ENCODE results near the gene PRC1. TPM values are rescaled to one million over a fixed set of nuclear protein-coding genes. Genes with fewer than 3 reads are reported as not detected.

PRC1 gene
- total RNA-seq, 3 donors from 2014 or later (not counting 1 experiment from before 2014, with no cell fraction given) = 18.9 to 25.1 (median 23.3) TPM

- H3K4me3 ChIP-seq (ENCODE audit: low read length) = no peak overlapping the region
These were observed 76.1 kb downstream of the PRC1 start for GRCh38 chr15:90918034-90918788.

GRCh38 chr15:90917569-90917968, 76.8 kb downstream of the PRC1 start:
- Histone ChIP-seq H3K4me1 (ENCODE audit: control insufficient read depth, insufficient read depth, low read length) (peaks cover 14% of the 10 kb centered on the region), H3K36me3 (ENCODE audit: control insufficient read depth, insufficient read depth, low read length) (peaks cover 83% of the 10 kb centered on the region), H3K4me3 (ENCODE audit: low read length) (no peak overlapping the region), H3K27me3 (ENCODE audit: control insufficient read depth, insufficient read depth, low read length) (no peaks in the 10 kb centered on the region), H3K27ac (ENCODE audit: low read length) (no peak overlapping the region), H3K9me3 (ENCODE audit: control insufficient read depth, insufficient read depth, low read length) (no peaks in the 10 kb centered on the region)
- no peak overlapping the region for H3K27ac Mint-ChIP-seq
- intact Hi-C loops (cut with micrococcal nuclease) = no loop called here
- no peaks in the 10 kb centered on the region for H3K9me3 Mint-ChIP-seq
- H3K4me3 Mint-ChIP-seq = no peak overlapping the region
- DNase-seq = no peak
- peaks cover 15% of the 10 kb centered on the region for H3K36me3 Mint-ChIP-seq
- WGBS (ENCODE audit: insufficient coverage) = 98% methylated on average over 12 of the region's 12 CpGs
- ATAC-seq = no peak
- H3K27me3 Mint-ChIP-seq (ENCODE audit: low read depth in 2 of 2) = no peaks in the 10 kb centered on the region
- peaks cover 0 to 5% of the 10 kb centered on the region in 2 donors for H3K4me1 Mint-ChIP-seq
- TF ChIP-seq, protein P1, sequence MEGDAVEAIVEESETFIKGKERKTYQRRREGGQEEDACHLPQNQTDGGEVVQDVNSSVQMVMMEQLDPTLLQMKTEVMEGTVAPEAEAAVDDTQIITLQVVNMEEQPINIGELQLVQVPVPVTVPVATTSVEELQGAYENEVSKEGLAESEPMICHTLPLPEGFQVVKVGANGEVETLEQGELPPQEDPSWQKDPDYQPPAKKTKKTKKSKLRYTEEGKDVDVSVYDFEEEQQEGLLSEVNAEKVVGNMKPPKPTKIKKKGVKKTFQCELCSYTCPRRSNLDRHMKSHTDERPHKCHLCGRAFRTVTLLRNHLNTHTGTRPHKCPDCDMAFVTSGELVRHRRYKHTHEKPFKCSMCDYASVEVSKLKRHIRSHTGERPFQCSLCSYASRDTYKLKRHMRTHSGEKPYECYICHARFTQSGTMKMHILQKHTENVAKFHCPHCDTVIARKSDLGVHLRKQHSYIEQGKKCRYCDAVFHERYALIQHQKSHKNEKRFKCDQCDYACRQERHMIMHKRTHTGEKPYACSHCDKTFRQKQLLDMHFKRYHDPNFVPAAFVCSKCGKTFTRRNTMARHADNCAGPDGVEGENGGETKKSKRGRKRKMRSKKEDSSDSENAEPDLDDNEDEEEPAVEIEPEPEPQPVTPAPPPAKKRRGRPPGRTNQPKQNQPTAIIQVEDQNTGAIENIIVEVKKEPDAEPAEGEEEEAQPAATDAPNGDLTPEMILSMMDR (IDR thresholded peaks at IDR 0.05) = no peak

More at GRCh38 chr15:90918034-90918788, 76.1 kb downstream of the PRC1 start:
- no peak overlapping the region for H3K4me3 Mint-ChIP-seq
- H3K9me3 Mint-ChIP-seq = no peaks in the 10 kb centered on the region
- ATAC-seq = no peak
- Histone ChIP-seq H3K27me3 (ENCODE audit: control insufficient read depth, insufficient read depth, low read length) (no peaks in the 10 kb centered on the region), H3K4me1 (ENCODE audit: control insufficient read depth, insufficient read depth, low read length) (peaks cover 14% of the 10 kb centered on the region), H3K27ac (ENCODE audit: low read length) (no peak overlapping the region), H3K9me3 (ENCODE audit: control insufficient read depth, insufficient read depth, low read length) (no peaks in the 10 kb centered on the region), H3K36me3 (ENCODE audit: control insufficient read depth, insufficient read depth, low read length) (peaks cover 76% of the 10 kb centered on the region)
- DNase-seq = no peak
- H3K27me3 Mint-ChIP-seq (ENCODE audit: low read depth in 2 of 2) = no peaks in the 10 kb centered on the region
- H3K27ac Mint-ChIP-seq = no peak overlapping the region
- 96% methylated on average over 23 of the region's 23 CpGs for WGBS (ENCODE audit: insufficient coverage)
- intact Hi-C loops (cut with micrococcal nuclease) = no loop called here
- peaks cover 0 to 5% of the 10 kb centered on the region in 2 donors for H3K4me1 Mint-ChIP-seq
- TF ChIP-seq, protein P1 (IDR thresholded peaks at IDR 0.05) = no peak
- H3K36me3 Mint-ChIP-seq = peaks cover 15% of the 10 kb centered on the region

DNA sequence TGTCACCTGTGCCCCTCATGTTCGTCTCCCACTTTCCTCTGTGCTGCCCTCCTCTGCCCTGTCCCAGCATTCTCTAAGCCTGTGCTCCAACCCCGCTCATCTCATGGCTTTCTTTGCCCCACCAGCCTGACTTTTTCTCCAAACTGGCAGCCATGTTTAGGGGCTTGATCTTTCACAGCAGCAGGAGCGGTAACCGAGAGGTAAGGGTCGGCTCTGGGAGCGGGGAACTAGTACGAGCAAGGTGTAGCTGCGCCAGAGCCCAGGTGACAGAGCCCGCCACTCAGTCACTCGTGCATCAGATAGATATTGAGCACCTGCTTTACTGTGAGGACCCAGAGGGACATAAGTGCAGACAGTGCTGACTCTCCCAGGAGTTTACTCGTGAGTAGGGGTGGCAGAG, 77.9 kb downstream of the PRC1 start:
- Mint-ChIP-seq H3K4me3 (no peak overlapping the region), H3K27ac (peak overlapping the region in 1 of 2 donors; percentile 12), H3K9me3 (no peaks in the 10 kb centered on the region), H3K4me1 (peaks cover 0 to 5% of the 10 kb centered on the region in 2 donors), H3K36me3 (peaks cover 15% of the 10 kb centered on the region), H3K27me3 (ENCODE audit: low read depth in 2 of 2) (no peaks in the 10 kb centered on the region)
- peaks cover 14% of the 10 kb centered on the region for H3K4me1 ChIP-seq (ENCODE audit: control insufficient read depth, insufficient read depth, low read length)
- H3K36me3 ChIP-seq (ENCODE audit: control insufficient read depth, insufficient read depth, low read length) = peaks cover 92% of the 10 kb centered on the region
- intact Hi-C loops (cut with micrococcal nuclease) = no loop called here
- TF ChIP-seq, protein P1 (IDR thresholded peaks at IDR 0.05) = no peak
- H3K9me3 ChIP-seq (ENCODE audit: control insufficient read depth, insufficient read depth, low read length) = no peaks in the 10 kb centered on the region
- no peak overlapping the region for H3K27ac ChIP-seq (ENCODE audit: low read length)
- no peak for DNase-seq
- H3K4me3 ChIP-seq (ENCODE audit: low read length) = no peak overlapping the region
- no peak for ATAC-seq
- no peaks in the 10 kb centered on the region for H3K27me3 ChIP-seq (ENCODE audit: control insufficient read depth, insufficient read depth, low read length)
- WGBS (ENCODE audit: insufficient coverage) = 79% methylated on average over 11 of the region's 11 CpGs

Other genes starting within 250 kb of the PRC1 start
- 100 to 1,000 TPM; 110 to 178 (median 172) TPM for gene FURIN, start 125.9 kb downstream of the PRC1 start, total RNA-seq
- 10 to 100 TPM; 35.8 to 70.3 (median 52.5) TPM for gene FES, start 110.0 kb downstream of the PRC1 start, total RNA-seq
- gene MAN2A2, start 91.2 kb downstream of the PRC1 start, total RNA-seq = 100 to 1,000 TPM; 158 to 200 (median 177) TPM
- 10 to 100 TPM; 11.2 to 14.5 (median 12.1) TPM for gene HDDC3, start 62.0 kb downstream of the PRC1 start, total RNA-seq
- 10 to 100 TPM; 39.0 to 58.1 (median 51.5) TPM for gene UNC45A, start 59.2 kb downstream of the PRC1 start, total RNA-seq
- gene RCCD1, start 39.7 kb downstream of the PRC1 start, total RNA-seq = 1 to 10 TPM; 4.2 to 5.4 (median 5.1) TPM
- 10 to 100 TPM; 19.8 to 28.6 (median 24.9) TPM for gene VPS33B, start 28.1 kb upstream of the PRC1 start, total RNA-seq
- gene SV2B, start 105.7 kb upstream of the PRC1 start, total RNA-seq = not detected

Data from natural killer cell (primary cell).